Tibial nerve (tissue), 4 donors: ENCODE data around the gene CHKA. TPM values are rescaled to one million over a fixed set of nuclear protein-coding genes. Genes with fewer than 3 reads are reported as not detected.
A peak's percentile ranks its signal among the peaks of the same experiment; 100 is the strongest.

ENCODE experiments used
- DNase-seq, 2 donors: peaks; one replicate each; pipeline ENCODE4 v3.0.0-alpha.2; 2019; ENCODE audit warnings: low spot score in 2 of 2
- H3K27ac ChIP-seq, 4 donors: fragments of 200-600 bp; sonication (generic) in 3 of 4; one replicate each; pipeline ENCODE4 v1.5.1; 2017 to 2019; ENCODE audit warnings: mild to moderate bottlenecking in 1 of 4
- H3K27me3 ChIP-seq, 2 donors: fragments of 200-600 bp; sonication (generic) in 1 of 2; one replicate each; pipeline versions ENCODE4 v1.5.1 to v1.6.0; 2017 to 2019
- H3K36me3 ChIP-seq, 3 donors: fragments of 200-600 bp; sonication (generic); one replicate each; pipeline ENCODE4 v1.5.1; 2018 to 2019
- H3K4me1 ChIP-seq, 4 donors: fragments of 200-600 bp; sonication (generic) in 3 of 4; one replicate each; pipeline ENCODE4 v1.5.1; 2017 to 2019
- H3K4me3 ChIP-seq, 4 donors: fragments of 200-600 bp; sonication (generic) in 3 of 4; one replicate each; pipeline ENCODE4 v1.5.1; 2017 to 2019; ENCODE audit warnings: mild to moderate bottlenecking in 1 of 4, moderate library complexity in 1 of 4
- H3K9me3 ChIP-seq, 4 donors: fragments of 200-600 bp; sonication (generic) in 3 of 4; one replicate each; pipeline ENCODE4 v1.5.1; 2017 to 2019
- EP300 ChIP-seq, 2 donors: sonication (generic); formaldehyde crosslinking; IDR thresholded peaks; one replicate each; pipeline ENCODE4 v1.6.1; 2017; ENCODE audit warnings: antibody characterized with exemption in 2 of 2, mild to moderate bottlenecking in 1 of 2
- POLR2A ChIP-seq, 2 donors: fragments of 450-650 bp; IDR thresholded peaks; one replicate each; pipeline ENCODE4 v1.6.1; 2017; ENCODE audit warnings: antibody characterized with exemption in 2 of 2, mild to moderate bottlenecking in 2 of 2, moderate library complexity in 2 of 2
- WGBS, 2 donors: methylation state at CpG; one replicate each; pipeline ENCODE4 v1.1.5; 2018; 5-methylcytosine and 5-hydroxymethylcytosine counted together
- total RNA-seq, 4 donors: library from RNA; depleted of rRNA; stranded (reverse); fragments of >200 nt; gene quantifications; one replicate each; pipeline ENCODE4 v1.1.0, GENCODE V29; 2016
- TF ChIP-seq, protein P1 (sequence below), 5 experiments: fragments of 200-600 bp in 3 of 5; fragments of 450-650 bp in 2 of 5; sonication (generic) in 3 of 5; IDR thresholded peaks; one replicate each; pipeline ENCODE4 v1.5.1; 2016 to 2019; ENCODE audit warnings: antibody characterized with exemption in 5 of 5, mild to moderate bottlenecking in 3 of 5, moderate library complexity in 2 of 5

The CHKA gene
- total RNA-seq, 4 donors from 2014 or later, result 53.7 to 83.9 (median 78.0) TPM

DNA sequence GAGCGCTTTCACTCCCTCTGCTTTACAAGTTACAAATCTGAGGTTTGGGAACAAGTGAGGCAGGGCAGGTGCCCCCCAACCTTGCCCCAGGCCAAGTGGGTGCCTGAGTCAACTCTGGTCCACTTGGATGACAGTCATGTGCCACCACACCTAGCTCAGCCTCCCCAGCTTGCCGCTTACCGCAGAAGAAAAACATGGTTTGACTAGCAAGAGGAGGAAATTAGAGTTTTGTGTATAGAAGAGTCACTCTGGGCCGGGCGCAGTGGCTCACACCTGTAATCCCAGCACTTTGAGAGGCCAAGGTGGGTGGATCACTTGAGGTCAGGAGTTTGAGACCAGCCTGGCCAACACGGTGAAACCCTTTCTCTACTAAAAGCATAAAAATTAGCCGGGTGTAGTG is 27.7 kb upstream of the CHKA start:
- TF ChIP-seq EP300 (IDR thresholded peaks at IDR 0.05) (no peak), POLR2A (IDR thresholded peaks at IDR 0.05) (no peak)
- TF ChIP-seq, protein P1, sequence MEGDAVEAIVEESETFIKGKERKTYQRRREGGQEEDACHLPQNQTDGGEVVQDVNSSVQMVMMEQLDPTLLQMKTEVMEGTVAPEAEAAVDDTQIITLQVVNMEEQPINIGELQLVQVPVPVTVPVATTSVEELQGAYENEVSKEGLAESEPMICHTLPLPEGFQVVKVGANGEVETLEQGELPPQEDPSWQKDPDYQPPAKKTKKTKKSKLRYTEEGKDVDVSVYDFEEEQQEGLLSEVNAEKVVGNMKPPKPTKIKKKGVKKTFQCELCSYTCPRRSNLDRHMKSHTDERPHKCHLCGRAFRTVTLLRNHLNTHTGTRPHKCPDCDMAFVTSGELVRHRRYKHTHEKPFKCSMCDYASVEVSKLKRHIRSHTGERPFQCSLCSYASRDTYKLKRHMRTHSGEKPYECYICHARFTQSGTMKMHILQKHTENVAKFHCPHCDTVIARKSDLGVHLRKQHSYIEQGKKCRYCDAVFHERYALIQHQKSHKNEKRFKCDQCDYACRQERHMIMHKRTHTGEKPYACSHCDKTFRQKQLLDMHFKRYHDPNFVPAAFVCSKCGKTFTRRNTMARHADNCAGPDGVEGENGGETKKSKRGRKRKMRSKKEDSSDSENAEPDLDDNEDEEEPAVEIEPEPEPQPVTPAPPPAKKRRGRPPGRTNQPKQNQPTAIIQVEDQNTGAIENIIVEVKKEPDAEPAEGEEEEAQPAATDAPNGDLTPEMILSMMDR (IDR thresholded peaks at IDR 0.05), result no peak
- Histone ChIP-seq H3K27ac (no peak overlapping the region), H3K27me3 (no peaks in the 10 kb centered on the region), H3K4me1 (peaks cover 0 to 21% (median 12%) of the 10 kb centered on the region in 4 donors), H3K9me3 (no peaks in the 10 kb centered on the region), H3K36me3 (no peaks in the 10 kb centered on the region), H3K4me3 (no peak overlapping the region)
- 91 to 93% methylated on average over 7 of the region's 7 CpGs for WGBS, 2 donors
- no peak for DNase-seq

DNA sequence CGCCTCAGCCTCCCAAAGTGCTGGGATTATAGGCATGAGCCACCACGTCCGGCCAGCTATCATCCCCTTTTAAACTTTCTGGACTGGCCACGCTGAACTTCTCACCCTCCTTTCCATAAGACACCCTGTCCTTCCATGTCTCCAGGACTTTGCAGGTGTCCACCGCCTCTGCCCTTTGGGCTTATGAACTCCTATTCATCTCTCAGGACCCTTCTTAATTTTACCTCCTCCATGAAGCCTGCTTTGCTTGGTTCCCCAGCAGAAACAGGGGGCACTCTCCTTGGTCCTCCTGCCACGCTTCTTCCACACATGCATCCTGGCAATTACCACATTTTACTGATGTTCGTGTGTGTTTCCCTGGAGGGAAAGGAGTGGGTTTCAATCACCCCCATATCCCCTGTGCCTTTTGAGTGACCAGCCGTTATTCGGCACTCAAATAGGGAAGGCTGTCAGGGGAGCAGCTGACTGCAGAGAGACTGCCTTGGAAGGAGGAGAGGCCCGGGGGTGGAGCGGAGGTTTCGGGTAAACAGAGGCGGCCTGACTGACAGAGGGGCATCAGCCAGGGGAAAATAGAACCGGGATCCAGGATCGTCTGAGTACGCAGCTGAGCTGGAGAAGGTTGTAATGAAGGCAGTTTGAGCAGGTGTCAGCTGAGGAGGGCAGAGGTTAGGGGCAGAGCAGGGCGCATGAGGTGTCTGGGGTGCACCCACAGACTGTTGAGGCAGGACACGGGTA is 27.1 kb upstream of the CHKA start:
- no peak for DNase-seq
- Histone ChIP-seq H3K9me3 (no peaks in the 10 kb centered on the region), H3K4me3 (no peak overlapping the region), H3K4me1 (peaks cover 0 to 21% (median 12%) of the 10 kb centered on the region in 4 donors), H3K36me3 (no peaks in the 10 kb centered on the region), H3K27me3 (no peaks in the 10 kb centered on the region), H3K27ac (no peak overlapping the region)
- 88% methylated on average over 18 of the region's 18 CpGs for WGBS, 2 donors
- TF ChIP-seq POLR2A (IDR thresholded peaks at IDR 0.05), result no peak
- TF ChIP-seq, protein P1 (IDR thresholded peaks at IDR 0.05), result no peak
- no peak for TF ChIP-seq EP300 (IDR thresholded peaks at IDR 0.05)

DNA sequence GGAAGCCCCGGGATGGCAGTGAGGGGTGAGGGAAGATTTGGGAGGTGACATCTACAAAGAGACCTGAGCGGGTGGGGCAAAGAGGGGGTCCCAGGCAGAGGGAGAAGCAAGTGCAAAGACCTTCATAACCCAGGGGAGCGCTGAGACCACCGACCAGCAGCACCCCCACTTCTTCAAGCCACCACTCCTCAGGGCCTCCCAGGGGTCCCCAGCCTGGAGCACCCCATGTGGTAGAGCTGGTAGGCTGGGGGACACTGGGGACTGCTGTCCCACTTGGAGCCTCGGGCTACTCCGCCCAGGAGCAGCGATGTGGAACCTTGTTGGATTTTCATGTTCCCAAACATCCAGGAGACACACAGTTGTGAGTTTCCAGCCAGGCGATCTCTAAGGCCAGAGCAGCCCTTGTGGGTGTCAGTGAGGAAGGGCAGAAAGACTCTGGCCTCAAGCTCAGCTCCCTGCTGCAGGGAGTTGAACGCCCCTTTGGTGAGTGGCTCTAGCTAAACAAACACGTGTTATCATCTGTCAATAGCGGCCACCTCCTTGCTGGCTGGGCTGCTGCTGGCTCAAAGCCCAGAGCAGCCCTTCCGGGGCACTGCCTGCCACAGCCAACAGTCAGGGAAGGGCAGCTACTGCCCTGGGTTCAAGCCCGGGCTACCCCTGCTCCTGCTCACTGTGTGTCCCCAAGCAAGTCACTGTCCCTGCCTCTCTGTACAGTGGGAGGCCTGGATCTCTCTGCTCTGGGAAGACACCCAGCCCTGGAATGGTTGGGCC is 25.7 kb upstream of the CHKA start:
- H3K36me3 ChIP-seq, result no peaks in the 10 kb centered on the region
- DNase-seq, result no peak
- 45 to 60% methylated on average over 10 to 12 of the region's 13 CpGs for WGBS, 2 donors
- peak overlapping the region in 3 of 4 donors; percentile 2 to 70 (median 49) for H3K27ac ChIP-seq
- H3K27me3 ChIP-seq, result no peaks in the 10 kb centered on the region
- TF ChIP-seq POLR2A (IDR thresholded peaks at IDR 0.05), result no peak
- TF ChIP-seq, protein P1 (IDR thresholded peaks at IDR 0.05), result no peak
- TF ChIP-seq EP300 (IDR thresholded peaks at IDR 0.05), result no peak
- H3K4me1 ChIP-seq, result peaks cover 0 to 23% (median 14%) of the 10 kb centered on the region in 4 donors
- H3K4me3 ChIP-seq, result no peak overlapping the region
- H3K9me3 ChIP-seq, result no peaks in the 10 kb centered on the region

DNA sequence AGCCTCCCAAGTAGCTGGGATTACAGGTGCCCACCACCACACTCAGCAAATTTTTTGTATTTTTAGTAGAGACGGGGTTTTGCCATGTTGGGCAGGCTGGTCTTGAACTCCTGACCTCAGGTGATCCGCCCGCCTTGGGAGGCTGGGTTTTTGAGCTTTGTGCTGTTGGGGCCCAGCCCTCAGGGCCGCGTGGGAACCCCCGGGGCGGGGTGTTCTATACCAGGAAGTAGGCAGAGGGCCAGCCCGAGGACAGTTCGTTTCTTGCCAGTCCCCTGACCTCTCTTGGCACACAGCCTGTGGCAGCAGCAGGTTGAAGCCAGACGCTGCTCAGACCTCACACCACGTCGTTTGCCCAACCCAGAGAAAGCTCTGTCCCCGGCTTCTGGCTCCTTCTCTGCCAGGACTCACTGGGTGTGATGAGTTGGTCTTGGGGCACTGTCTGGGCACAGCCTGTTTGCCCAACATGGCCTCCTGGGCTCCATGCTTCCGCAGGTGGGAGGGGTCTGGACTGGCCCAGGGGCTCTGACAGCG is 24.9 kb upstream of the CHKA start:
- Histone ChIP-seq H3K27me3 (no peaks in the 10 kb centered on the region), H3K9me3 (no peaks in the 10 kb centered on the region), H3K36me3 (no peaks in the 10 kb centered on the region), H3K4me1 (peaks cover 0 to 31% (median 21%) of the 10 kb centered on the region in 4 donors), H3K4me3 (no peak overlapping the region), H3K27ac (peak overlapping the region in 2 of 4 donors; percentile 49 to 70)
- TF ChIP-seq POLR2A (IDR thresholded peaks at IDR 0.05) (no peak), EP300 (IDR thresholded peaks at IDR 0.05) (peak in 1 of 2 donors; percentile 40)
- TF ChIP-seq, protein P1 (IDR thresholded peaks at IDR 0.05), result no peak
- DNase-seq, result peak; percentile 56 to 78
- 44 to 69% methylated on average over 6 to 12 of the region's 15 CpGs for WGBS, 2 donors
